Measurements from ENCODE around the gene AMDHD2. TPM values are rescaled to one million over a fixed set of nuclear protein-coding genes. Genes with fewer than 3 reads are reported as not detected.

The AMDHD2 gene
- total and polyA plus RNA-seq, 2 of the 8 experiments (the other 6 are each of a cell fraction or from before 2014, with no cell fraction given), result 43.0 to 54.6 TPM

- TF ChIP-seq YY1 (IDR thresholded peaks at IDR 0.05; ENCODE audit: low read depth, low read length) (no peak), CTBP2 (IDR thresholded peaks at IDR 0.05; ENCODE audit: borderline replicate concordance, insufficient read depth, insufficient read length, low read length) (no peak), FOSL1 (IDR thresholded peaks at IDR 0.05; ENCODE audit: insufficient read depth, low read depth, low read length) (no peak), E2F6 (IDR thresholded peaks at IDR 0.05) (no peak)
These were observed 23.7 kb upstream of the AMDHD2 start (continued) for GRCh38 chr16:2496223-2497115.

Data from H1 (cell line).